Measurements from ENCODE around the gene TICAM2.

- TF ChIP-seq CTCF (IDR thresholded peaks at IDR 0.05; ENCODE audit: borderline replicate concordance, extremely low read depth, low read length, poor library complexity, severe bottlenecking) (no peak), EZH2 (IDR thresholded peaks at IDR 0.05; ENCODE audit: borderline replicate concordance, low read depth, low read length, severe bottlenecking) (no peak)
These were observed 2.8 kb downstream of the TICAM2 start for GRCh38 chr5:115599502-115599901.

Data from DND-41 (cell line).